ENCODE data around the gene PTPN3.
"Not testable (repeated sequence)": the region's sequence is repeated elsewhere in the genome, so short reads cannot be mapped to it uniquely, and the experiment has no call there.

Gene PTPN3

GRCh38 chr9:109498195-109499092, at the start of gene PTPN3:
PTPN3 (minus strand) TSS chr9:109498307; CDS start chr9:109463434, 34,873 bp downstream.
- Mint-ChIP-seq H3K9me3 (no peaks in the 10 kb centered on the region), H3K27me3 (peaks cover 60 to 80% of the 10 kb centered on the region in 2 donors), H3K36me3 (peaks cover 0 to 4% of the 10 kb centered on the region in 2 donors), H3K4me1 (peaks cover 5 to 7% of the 10 kb centered on the region in 2 donors), H3K4me3 (peak within 1 kb of the TSS; percentile 2 to 47), H3K27ac (peak within 1 kb of the TSS; percentile 11)
- DNase-seq: no peak
- ATAC-seq (replicated peaks): no peak

- peaks cover 12 to 16% of the 10 kb centered on the region in 2 donors for H3K9me3 Mint-ChIP-seq
- ATAC-seq (replicated peaks): not testable (repeated sequence)
Observed at GRCh38 chr9:109544954-109545353, 46.8 kb upstream of the PTPN3 start.

GRCh38 chr9:109542922-109543321, 44.8 kb upstream of the PTPN3 start:
- no peak for ATAC-seq (replicated peaks)
- no peak for DNase-seq
- no peak overlapping the region for H3K27ac Mint-ChIP-seq
- peaks cover 13 to 26% of the 10 kb centered on the region in 2 donors for H3K27me3 Mint-ChIP-seq
- peaks cover 0 to 3% of the 10 kb centered on the region in 2 donors for H3K36me3 Mint-ChIP-seq
- H3K4me1 Mint-ChIP-seq: no peaks in the 10 kb centered on the region
- H3K4me3 Mint-ChIP-seq: no peak overlapping the region
- H3K9me3 Mint-ChIP-seq: peaks cover 7 to 16% of the 10 kb centered on the region in 2 donors

More at GRCh38 chr9:109544954-109545353, 46.8 kb upstream of the PTPN3 start:
- H3K27me3 Mint-ChIP-seq: peaks cover 5 to 19% of the 10 kb centered on the region in 2 donors
- H3K27ac Mint-ChIP-seq, DNase-seq, H3K4me1 Mint-ChIP-seq, H3K36me3 Mint-ChIP-seq, H3K4me3 Mint-ChIP-seq: not testable (repeated sequence)

- H3K4me1 Mint-ChIP-seq: no peaks in the 10 kb centered on the region
- H3K27ac Mint-ChIP-seq: no peak overlapping the region
- H3K4me3 Mint-ChIP-seq: no peak overlapping the region
- H3K9me3 Mint-ChIP-seq: peaks cover 3 to 4% of the 10 kb centered on the region in 2 donors
- ATAC-seq (replicated peaks) (no peak), DNase-seq (no peak)
- no peaks in the 10 kb centered on the region for H3K36me3 Mint-ChIP-seq
- H3K27me3 Mint-ChIP-seq: peaks cover 25 to 42% of the 10 kb centered on the region in 2 donors
Observed at GRCh38 chr9:109538346-109538745, 40.2 kb upstream of the PTPN3 start.

- Mint-ChIP-seq H3K36me3 (no peaks in the 10 kb centered on the region), H3K27me3 (peaks cover 25 to 38% of the 10 kb centered on the region in 2 donors), H3K9me3 (peaks cover 2 to 3% of the 10 kb centered on the region in 2 donors), H3K4me1 (no peaks in the 10 kb centered on the region), H3K4me3 (no peak overlapping the region), H3K27ac (no peak overlapping the region)
- DNase-seq (no peak), ATAC-seq (replicated peaks) (no peak)
Observed at GRCh38 chr9:109537288-109537687, 39.2 kb upstream of the PTPN3 start.

GRCh38 chr9:109536859-109537258, 38.8 kb upstream of the PTPN3 start:
- H3K4me3 Mint-ChIP-seq: no peak overlapping the region
- DNase-seq (no peak), ATAC-seq (replicated peaks) (no peak)
- H3K27me3 Mint-ChIP-seq: peaks cover 25 to 38% of the 10 kb centered on the region in 2 donors
- no peaks in the 10 kb centered on the region for H3K4me1 Mint-ChIP-seq
- no peaks in the 10 kb centered on the region for H3K36me3 Mint-ChIP-seq
- peaks cover 2 to 3% of the 10 kb centered on the region in 2 donors for H3K9me3 Mint-ChIP-seq
- H3K27ac Mint-ChIP-seq: no peak overlapping the region

GRCh38 chr9:109535365-109535764, 37.3 kb upstream of the PTPN3 start:
- Mint-ChIP-seq H3K27ac (no peak overlapping the region), H3K4me1 (no peaks in the 10 kb centered on the region), H3K27me3 (peaks cover 25 to 38% of the 10 kb centered on the region in 2 donors), H3K9me3 (peaks cover 3 to 4% of the 10 kb centered on the region in 2 donors), H3K36me3 (no peaks in the 10 kb centered on the region), H3K4me3 (no peak overlapping the region)
- no peak for DNase-seq
- ATAC-seq (replicated peaks): no peak

- DNase-seq (no peak), ATAC-seq (replicated peaks) (no peak)
- Mint-ChIP-seq H3K27ac (no peak overlapping the region), H3K9me3 (peaks cover 5 to 6% of the 10 kb centered on the region in 2 donors), H3K27me3 (peaks cover 19 to 31% of the 10 kb centered on the region in 2 donors), H3K36me3 (no peaks in the 10 kb centered on the region), H3K4me1 (no peaks in the 10 kb centered on the region), H3K4me3 (no peak overlapping the region)
Observed at GRCh38 chr9:109534151-109534550, 36.0 kb upstream of the PTPN3 start.

GRCh38 chr9:109532652-109533051, 34.5 kb upstream of the PTPN3 start:
- not testable (repeated sequence) for H3K9me3 Mint-ChIP-seq; H3K36me3 Mint-ChIP-seq; H3K4me1 Mint-ChIP-seq; DNase-seq; H3K27ac Mint-ChIP-seq; ATAC-seq (replicated peaks); H3K4me3 Mint-ChIP-seq
- H3K27me3 Mint-ChIP-seq: peaks cover 13 to 24% of the 10 kb centered on the region in 2 donors

- Mint-ChIP-seq H3K9me3 (no peaks in the 10 kb centered on the region), H3K27ac (no peak overlapping the region), H3K27me3 (peaks cover 21 to 23% of the 10 kb centered on the region in 2 donors), H3K4me3 (no peak overlapping the region), H3K4me1 (peaks cover 0 to 1% of the 10 kb centered on the region in 2 donors), H3K36me3 (no peaks in the 10 kb centered on the region)
- ATAC-seq (replicated peaks) (no peak), DNase-seq (no peak)
Observed at GRCh38 chr9:109522106-109522505, 24.0 kb upstream of the PTPN3 start.

GRCh38 chr9:109520475-109521132, 22.5 kb upstream of the PTPN3 start:
- Mint-ChIP-seq H3K36me3 (no peaks in the 10 kb centered on the region), H3K27ac (no peak overlapping the region), H3K4me1 (peaks cover 0 to 1% of the 10 kb centered on the region in 2 donors), H3K4me3 (no peak overlapping the region), H3K27me3 (peaks cover 25 to 32% of the 10 kb centered on the region in 2 donors), H3K9me3 (no peaks in the 10 kb centered on the region)
- ATAC-seq (replicated peaks): peak; percentile 79 to 92
- DNase-seq: peak; percentile 34

GRCh38 chr9:109519366-109519765, 21.3 kb upstream of the PTPN3 start:
- no peaks in the 10 kb centered on the region for H3K9me3 Mint-ChIP-seq
- H3K27ac Mint-ChIP-seq: no peak overlapping the region

GRCh38 chr9:109518621-109519335, 20.7 kb upstream of the PTPN3 start:
- no peak overlapping the region for H3K27ac Mint-ChIP-seq
- no peak for ATAC-seq (replicated peaks)
- H3K9me3 Mint-ChIP-seq: no peaks in the 10 kb centered on the region
- no peak overlapping the region for H3K4me3 Mint-ChIP-seq
- H3K27me3 Mint-ChIP-seq: peaks cover 25 to 35% of the 10 kb centered on the region in 2 donors
- no peaks in the 10 kb centered on the region for H3K36me3 Mint-ChIP-seq
- H3K4me1 Mint-ChIP-seq: peaks cover 0 to 1% of the 10 kb centered on the region in 2 donors
- no peak for DNase-seq

More at GRCh38 chr9:109519366-109519765, 21.3 kb upstream of the PTPN3 start:
- Mint-ChIP-seq H3K36me3 (no peaks in the 10 kb centered on the region), H3K4me1 (peaks cover 0 to 1% of the 10 kb centered on the region in 2 donors), H3K4me3 (no peak overlapping the region), H3K27me3 (peaks cover 25 to 36% of the 10 kb centered on the region in 2 donors)
- ATAC-seq (replicated peaks) (peak in 1 of 2 donors; percentile 47), DNase-seq (no peak)

- H3K27me3 Mint-ChIP-seq: peaks cover 20 to 36% of the 10 kb centered on the region in 2 donors
- H3K9me3 Mint-ChIP-seq: no peaks in the 10 kb centered on the region
- H3K27ac Mint-ChIP-seq: no peak overlapping the region
- H3K4me1 Mint-ChIP-seq: peaks cover 0 to 1% of the 10 kb centered on the region in 2 donors
- DNase-seq (no peak), ATAC-seq (replicated peaks) (no peak)
- no peak overlapping the region for H3K4me3 Mint-ChIP-seq
- no peaks in the 10 kb centered on the region for H3K36me3 Mint-ChIP-seq
Observed at GRCh38 chr9:109517901-109518377, 19.8 kb upstream of the PTPN3 start.
